ENCODE measurements around the gene LHFPL4.

LHFPL4 gene

GRCh38 chr3:9474482-9474881 is 79.1 kb downstream of the LHFPL4 start:
- DNase-seq: no peak

- no peak for DNase-seq
Measured at GRCh38 chr3:9473496-9474065, 80.0 kb downstream of the LHFPL4 start.

- DNase-seq: no peak
Measured at GRCh38 chr3:9469986-9470385, 83.6 kb downstream of the LHFPL4 start.

GRCh38 chr3:9468460-9468859 is 85.2 kb downstream of the LHFPL4 start:
- peak in 1 of 51 donors; percentile 33 for DNase-seq

GRCh38 chr3:9467451-9467850 is 86.2 kb downstream of the LHFPL4 start:
- no peak for DNase-seq

- DNase-seq: no peak
Measured at GRCh38 chr3:9455596-9456131, 98.0 kb downstream of the LHFPL4 start.

GRCh38 chr3:9452417-9452816 is 101.2 kb downstream of the LHFPL4 start:
- DNase-seq: no peak

- no peak for DNase-seq
Measured at GRCh38 chr3:9450991-9451390, 102.6 kb downstream of the LHFPL4 start.

GRCh38 chr3:9450126-9450525 is 103.5 kb downstream of the LHFPL4 start:
- DNase-seq: no peak

GRCh38 chr3:9448643-9449042 is 105.0 kb downstream of the LHFPL4 start:
- no peak for DNase-seq
